NCI-H146 treated with DMSO at 0.1 percent for 48 hours (cell line): ENCODE measurements around the gene MYL11.
"Not testable (repeated sequence)": the region's sequence is repeated elsewhere in the genome, so short reads cannot be mapped to it uniquely, and the experiment has no call there.

Experiments used
- DNase-seq: peaks from one replicate; lab custom pipeline; 2025; ENCODE audit not compliant: unreplicated experiment; lab: John Stamatoyannopoulos, UW

Gene MYL11

DNA sequence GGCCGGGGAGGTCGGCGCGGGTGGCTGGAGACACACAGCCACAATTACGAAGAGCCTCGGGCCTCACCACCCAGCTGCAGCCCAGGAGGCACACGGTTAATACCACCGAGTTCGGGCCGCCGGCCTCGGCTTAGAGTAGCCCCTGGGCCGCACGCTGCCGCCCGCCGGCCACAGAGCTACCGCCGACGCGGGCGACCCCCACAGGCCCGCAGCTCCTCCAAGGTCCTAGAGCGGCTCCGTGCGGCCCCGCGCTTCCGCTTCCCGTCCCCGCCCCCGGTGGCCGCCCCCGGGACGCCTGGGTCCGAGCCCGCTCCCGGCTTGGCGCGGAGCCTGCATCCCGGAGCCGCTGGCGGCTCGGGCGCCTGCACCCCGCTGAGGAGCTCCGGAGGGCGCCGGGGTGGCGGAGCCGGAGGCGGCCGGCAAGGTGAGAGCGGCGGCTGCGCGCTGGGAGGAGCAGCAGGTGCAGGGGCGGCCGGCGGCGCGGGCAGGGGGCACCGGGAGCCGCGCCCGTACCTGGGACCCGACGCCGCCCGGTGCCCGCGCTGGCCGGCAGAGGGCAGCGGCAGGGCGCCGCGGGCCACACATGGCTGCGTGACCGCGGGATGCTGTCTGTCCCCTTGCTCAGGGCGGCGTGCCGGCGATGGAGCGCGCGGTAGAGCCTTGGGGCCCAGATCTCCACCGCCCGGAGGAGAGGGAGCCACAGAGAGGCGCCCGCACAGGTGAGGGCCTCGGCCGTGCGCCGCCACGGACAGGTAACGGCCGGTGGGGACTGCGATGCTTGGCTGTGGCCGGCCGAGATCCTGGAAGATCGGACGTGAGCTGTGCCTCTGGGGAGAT is 20.8 kb downstream of the MYL11 start, which contains the start of gene ZNF48:
Gene ZNF48, plus strand, starts transcription at position 266 of the 837 bp plus-strand sequence. Its CDS starts 375 bp downstream, at position 641.
- peak; percentile 88 for DNase-seq

DNA sequence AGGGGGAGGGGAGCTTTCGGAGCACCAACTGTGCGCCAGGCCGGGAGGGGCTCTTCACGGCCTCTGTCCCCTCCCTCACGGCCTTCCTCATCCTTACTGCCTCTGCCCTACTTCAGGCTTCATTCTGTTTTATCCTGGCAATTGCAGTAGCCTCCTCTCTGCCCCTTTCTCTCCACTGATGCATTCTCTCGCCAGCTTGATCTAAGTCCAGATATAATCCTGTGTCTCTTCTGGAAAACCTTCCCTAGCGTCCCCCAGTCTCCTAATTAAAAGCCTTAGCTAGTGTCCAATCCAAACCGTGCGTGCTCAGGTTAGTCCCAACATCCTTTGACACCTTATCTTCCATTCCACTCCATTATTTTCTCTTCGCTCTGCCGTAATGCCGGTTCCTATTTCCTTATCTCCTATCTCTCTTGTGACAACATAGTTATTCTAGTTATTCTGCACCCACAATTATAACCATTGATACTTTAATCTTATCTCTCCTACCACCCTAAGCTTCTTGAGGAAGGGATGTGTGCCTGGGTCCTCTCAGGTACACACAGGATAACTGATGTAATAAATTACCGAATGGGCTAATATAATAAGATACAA is 21.5 kb downstream of the MYL11 start:
- peak; percentile 70 for DNase-seq

DNA sequence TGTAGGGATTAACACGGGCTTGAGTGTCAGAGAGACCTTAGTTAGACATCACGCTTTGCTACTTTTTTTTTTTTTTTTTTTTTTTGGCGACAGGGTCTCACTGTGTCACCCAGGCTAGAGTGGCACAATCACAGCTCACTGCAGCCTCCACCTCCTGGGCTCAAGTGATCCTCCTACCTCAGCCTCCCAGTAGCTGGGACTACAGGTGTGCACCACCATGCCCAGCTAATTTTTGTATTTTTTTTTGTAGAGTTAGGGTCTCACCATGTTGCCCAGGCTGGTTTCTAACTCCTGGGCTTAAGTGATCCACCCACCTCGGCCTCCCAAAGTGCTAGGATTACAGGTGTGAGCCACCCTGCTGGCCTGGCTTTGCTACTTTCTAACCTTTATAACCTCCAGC is 22.0 kb downstream of the MYL11 start:
- not testable (repeated sequence) for DNase-seq

DNA sequence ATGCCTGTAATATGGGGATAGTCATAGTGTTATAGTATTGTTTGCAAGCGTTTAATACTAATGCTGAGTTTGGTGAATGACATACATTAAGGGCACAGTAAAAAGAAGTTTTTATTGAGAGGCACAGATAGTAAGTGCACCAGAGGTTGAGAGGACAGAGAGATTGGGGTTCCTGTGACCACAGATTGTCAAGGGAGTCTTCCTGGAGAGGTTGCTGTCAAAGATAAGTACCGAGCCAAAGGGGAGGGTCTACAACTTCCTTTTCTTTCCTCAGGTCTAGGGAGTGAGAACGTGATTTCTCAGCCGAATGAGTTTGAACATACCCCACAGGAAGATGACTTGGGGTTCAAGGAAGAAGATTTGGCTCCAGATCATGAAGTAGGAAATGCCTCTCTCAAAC is 22.5 kb downstream of the MYL11 start:
- no peak for DNase-seq

DNA sequence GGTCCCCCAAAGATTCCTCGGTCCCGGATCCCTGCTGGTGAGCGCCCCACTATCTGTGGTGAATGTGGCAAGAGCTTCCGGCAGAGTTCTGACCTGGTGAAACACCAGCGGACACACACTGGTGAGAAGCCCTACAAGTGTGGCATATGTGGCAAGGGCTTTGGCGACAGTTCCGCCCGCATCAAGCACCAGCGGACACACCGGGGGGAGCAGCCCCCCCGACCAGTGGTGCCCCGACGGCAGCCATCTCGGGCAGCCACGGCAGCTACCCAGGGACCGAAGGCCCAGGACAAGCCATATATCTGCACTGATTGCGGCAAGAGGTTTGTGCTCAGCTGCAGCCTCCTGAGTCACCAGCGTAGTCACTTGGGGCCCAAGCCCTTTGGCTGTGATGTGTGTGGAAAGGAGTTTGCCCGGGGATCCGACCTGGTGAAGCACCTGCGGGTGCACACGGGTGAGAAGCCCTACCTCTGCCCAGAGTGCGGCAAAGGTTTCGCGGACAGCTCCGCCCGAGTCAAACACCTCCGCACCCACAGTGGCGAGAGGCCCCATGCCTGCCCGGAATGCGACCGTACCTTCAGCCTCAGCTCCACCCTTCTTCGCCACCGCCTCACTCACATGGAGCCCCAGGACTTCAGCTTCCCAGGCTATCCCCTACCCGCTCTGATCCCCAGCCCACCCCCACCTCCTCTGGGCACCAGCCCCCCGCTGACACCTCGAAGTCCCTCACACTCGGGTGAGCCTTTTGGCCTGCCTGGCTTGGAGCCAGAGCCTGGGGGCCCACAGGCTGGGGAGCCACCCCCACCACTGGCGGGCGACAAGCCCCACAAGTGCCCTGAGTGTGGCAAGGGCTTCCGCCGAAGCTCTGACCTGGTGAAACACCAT is 23.4 kb downstream of the MYL11 start:
- DNase-seq, result no peak

DNA sequence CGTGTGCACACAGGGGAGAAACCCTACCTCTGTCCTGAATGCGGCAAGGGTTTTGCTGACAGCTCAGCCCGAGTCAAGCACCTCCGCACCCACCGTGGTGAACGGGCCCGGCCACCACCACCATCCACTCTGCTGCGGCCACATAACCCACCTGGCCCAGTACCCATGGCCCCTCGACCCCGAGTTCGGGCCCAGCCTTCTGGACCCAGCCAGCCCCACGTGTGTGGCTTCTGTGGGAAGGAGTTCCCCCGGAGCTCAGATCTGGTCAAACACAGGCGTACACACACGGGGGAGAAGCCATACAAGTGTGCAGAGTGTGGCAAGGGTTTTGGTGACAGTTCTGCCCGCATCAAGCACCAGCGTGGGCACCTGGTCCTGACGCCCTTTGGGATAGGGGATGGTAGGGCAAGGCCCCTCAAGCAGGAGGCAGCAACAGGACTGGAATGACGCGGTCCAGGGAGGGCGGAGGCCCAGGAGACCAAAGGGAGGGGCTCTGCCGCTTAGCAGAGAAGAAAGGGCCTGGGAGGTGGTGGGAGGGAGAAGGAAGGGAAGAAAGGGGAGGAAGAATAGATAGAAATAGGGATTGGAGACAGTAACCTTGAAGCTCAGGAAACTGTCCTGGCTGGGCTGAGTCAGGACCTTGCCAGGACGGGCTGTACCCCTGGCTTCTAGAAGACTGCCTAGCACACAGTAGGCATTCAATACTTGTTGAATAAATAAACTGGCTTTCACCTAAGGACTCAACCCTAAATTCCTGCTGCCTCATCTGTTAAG is 24.2 kb downstream of the MYL11 start:
- no peak for DNase-seq

DNA sequence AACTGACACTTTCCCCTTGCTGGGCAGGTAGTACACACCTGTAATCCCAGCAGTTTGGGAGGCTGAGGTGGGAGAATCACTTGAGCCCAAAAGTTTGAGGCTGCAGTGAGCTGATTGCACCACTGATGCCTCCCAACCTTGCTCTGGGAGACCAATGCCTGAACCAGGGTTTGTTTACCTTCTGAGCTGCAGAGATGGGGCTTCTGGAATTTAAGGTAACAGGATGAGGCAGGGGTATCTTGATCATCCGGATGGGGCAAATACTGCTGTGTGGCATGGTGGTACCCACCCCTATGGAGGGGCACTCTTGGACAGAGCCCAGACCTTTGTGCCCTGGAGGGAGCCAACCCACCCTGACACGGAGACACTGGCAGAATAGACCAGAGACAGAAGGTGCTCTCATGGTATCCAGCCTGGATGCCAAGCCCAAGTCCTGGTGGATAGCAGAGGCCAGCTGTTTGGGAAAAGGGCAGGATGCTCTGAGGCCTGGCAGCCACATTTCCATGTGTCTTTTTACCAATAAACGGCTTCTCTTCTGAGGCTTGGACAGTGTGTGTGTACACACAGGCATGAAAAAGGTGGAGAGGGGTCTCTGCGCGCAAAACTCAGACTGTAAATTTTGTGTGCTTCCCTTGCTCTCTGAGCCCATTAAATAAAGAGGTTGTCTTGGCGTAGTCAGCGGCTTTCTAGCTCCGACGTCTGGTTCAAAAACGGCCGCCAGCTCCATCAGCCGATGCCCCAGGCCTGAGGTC is 25.0 kb downstream of the MYL11 start:
- DNase-seq, result no peak

DNA sequence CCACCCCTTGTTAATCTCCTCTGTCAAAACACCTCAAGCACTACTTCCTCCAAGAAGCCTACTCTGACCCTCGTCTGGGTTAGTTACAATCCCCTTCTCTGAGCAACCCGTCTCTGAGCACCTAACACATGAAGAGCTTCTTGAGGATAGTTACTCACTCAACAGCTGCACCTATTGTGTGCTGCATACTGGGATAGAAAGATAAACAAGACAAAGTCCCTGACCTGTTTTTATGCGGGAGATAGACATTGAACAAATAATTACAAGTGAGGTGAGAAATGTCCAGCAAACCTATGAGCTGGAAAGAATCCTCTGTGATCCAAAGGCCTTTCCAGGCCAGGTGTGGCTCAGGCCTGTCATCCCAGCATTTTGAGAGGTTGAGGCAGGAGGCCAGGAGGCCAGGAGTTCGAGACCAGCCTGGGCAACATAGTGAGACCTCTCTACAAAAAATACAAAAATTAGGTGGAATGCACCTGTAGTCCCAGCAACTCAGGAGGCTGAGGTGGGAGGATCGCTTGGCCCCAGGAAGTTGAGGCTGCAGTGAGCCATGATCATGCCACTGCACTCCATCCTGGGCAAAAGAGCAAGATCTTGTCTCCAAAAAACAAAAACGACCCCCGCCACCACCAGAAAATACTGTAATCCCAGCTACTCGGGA is 27.3 kb downstream of the MYL11 start:
- DNase-seq, result no peak

DNA sequence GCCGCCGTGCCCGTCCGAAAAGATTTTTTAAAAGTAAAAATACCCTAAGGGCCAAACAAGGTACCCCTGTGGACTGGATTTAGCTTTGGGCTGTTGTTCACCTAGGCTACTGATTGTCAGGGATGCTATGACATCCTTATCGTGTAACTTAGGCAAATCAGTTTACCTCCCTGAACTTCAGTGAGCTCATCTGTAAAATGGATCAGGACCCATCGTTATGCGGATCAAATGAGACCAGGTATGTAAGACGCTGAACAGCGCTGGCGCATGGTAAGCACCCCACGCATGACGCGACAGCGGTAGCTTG is 32.1 kb downstream of the MYL11 start:
- DNase-seq, result no peak

DNA sequence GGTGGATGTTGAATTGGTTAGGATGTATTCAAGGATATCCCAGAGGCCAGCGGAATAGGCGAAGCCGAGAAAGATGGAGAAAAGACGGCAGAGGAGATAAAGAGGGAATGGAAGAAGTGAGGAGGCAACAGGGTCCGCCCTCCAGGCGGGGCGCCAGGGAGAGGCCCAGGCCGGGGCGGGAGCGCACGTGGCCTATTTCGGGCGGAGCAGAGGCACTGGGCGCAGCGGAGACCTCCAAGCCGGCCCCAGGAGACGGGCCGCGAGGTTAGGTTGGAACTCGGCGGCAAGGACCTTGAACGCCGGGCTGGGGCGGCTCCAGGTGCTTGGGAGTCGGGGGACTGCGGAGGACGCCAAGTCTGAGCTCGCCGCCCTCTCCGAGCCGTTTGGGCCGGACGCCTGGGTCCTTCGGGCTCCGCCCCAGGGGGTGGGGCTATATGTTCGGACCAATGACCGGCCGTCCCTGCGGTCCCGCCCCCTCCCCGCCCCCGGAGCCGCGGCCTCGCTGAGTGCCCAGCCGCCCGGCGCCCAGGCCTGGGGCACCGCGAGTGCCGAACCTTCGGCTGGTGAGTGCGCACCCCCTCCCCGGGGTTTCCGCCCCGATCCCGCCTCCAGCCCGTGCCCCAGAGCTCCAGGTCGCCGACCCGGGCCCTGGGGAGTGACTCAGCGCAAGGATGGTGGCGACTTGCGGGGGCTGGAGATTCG is 32.7 kb downstream of the MYL11 start, which contains the start of gene ZNF771:
Gene ZNF771, plus strand, starts transcription at position 505 of the 702 bp plus-strand sequence. CDS start 448 bp downstream, outside the sequence.
- peak; percentile 81 for DNase-seq

DNA sequence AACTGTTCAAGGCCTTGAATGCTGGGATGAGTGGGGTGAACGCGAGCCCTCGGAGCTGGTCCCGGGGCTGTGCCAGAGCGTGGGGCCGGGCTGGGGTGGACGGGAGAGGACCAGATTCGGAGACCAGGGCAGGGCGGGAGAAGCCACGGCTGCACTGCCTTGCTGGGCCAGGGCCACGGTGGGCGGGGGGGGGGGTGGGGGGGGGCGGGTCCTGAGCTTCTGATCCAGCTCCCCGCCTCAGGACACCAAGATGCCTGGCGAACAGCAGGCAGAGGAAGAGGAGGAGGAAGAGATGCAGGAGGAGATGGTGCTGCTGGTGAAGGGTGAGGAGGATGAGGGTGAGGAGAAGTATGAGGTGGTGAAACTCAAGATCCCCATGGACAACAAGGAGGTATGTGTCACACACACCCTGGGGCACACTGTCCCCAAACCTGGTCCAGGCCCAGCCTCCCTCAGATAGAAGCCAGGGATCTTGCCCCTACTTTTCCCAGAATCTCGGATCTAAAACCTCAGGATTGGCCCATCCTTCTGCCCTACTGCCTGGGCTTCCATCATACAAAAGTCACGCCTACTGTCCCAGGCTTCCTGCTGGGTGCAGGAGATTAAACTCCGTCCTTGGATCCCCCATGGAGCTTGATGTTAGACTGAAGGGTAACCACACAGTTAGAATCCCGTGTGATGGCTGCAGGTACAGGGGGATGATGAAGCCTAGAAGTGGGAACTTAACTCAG is 33.4 kb downstream of the MYL11 start:
- DNase-seq, result no peak

DNA sequence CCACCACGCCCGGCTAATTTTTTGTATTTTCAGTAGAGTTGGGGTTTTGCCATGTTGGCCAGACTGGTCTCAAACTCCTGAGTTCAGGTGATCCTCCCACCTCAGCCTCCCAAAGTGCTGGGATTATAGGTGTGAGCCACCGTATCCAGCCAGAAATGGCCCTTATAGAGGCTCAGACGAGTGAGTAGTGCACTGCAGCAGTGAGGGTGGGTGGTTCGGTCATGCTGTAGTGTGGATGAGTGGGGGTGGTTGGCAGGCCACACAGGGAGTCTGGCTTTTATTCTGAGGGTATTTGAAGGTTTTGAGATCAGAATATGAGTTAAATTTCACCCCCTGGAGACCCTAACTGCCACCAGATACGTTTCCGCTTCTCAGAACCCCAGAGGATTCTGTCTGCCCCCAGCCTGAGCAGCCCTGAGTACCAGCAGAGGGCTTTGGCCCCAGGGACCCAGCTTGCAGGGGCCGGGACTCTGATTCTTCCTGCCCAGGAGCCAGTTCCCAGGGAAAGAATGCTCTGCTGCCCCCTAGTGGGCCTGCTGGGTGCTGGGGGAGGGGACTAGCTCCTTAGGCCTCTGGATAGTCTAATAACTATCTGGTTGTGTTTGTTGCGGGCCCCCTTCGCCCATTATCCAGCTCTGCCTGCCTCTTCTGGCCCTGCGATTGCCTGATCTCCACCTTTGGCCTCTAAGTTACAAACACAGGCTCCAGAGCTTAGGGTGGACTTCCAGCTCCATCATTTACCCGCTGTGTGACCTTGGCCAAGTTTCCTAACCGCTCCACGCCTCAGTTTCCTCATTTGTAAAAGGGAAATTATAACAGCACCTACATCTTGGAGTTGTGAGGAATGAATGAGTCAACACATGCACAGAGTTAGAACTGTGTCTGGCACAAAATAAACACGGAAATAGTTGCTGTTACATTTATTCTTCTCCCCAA is 34.8 kb downstream of the MYL11 start:
- DNase-seq, result peak; percentile 83

DNA sequence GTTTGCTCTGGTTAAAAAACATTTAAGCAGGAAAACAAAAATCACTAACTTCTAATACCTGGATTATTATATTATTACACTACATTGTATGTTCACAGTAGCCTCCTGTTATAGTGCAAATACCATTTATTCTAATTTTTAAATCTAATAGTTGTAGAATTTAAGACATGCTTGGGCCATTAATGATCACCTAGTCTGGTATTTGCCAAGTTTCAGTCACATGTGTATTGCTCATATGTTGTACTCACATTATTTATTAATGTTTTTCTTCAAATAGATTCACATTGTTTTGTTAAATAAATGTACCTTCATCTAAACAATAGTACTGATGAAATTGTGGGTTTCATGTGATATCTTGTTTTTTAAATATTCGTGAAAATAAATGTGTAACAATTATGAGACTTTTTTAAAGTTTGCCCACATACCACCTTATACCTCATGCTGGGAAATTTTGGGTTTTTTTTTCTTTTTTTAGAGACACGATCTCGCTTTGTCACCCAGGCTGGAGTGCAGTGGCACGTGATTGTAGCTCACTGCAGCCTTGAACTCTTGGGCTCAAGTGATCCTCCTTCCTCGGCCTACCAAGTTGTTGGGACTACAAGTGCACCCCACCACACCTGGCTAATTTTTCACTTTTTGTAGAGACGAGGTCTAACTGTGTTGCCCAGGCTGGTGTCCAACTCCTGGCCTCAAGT is 38.7 kb downstream of the MYL11 start:
- DNase-seq, result no peak

DNA sequence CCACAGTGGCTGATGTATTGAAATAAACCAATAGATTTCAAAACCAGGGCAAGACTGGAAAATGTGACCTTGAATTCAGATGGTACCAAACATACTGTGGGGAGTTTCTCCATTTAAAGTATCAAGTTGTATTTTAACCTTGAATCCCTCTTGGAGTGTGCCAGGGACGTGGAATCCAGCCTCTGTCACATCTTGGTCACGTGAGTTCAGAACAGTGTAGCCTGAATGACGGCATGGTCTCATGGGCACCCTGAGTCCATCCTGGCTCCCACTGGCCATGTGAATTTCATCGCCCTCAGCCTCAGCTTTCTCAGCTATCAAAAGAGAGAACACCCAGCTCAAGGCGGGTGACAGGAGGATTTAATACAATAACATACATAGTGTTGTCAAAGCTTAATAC is 39.6 kb downstream of the MYL11 start:
- DNase-seq, result no peak

DNA sequence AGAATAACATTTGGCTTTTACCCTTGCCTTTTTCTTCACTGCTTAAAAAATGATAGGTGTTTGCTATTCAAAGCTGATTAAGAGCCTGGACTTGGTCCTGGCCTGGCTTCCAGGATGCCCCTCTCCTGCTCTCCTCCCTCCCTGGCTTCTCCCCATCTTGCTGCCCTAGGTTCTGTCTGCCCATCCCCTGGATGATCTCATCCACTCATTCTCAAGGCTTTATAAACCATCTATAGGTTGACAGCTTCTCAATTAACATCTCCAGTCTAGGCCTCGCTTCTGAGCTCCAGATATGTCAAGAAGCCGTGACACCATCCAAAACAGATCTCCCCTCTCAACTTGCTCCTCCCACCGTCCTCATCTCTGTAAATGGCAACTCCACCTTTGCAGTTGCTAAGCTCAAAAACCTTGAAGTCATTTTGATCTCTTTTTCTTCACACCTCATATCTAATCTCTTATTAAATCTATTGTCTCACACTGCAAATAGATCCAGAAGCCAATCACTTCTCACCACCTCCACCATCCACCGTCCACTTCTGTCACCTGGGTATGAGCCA is 41.5 kb downstream of the MYL11 start:
- DNase-seq, result no peak
